Measurements from ENCODE around the gene ARHGAP9. TPM values are rescaled to one million over a fixed set of nuclear protein-coding genes. Genes with fewer than 3 reads are reported as not detected.

Gene ARHGAP9
- total and polyA plus RNA-seq, 2 of the 4 experiments (the other 2 are of a cell fraction), result 0.18 to 0.79 TPM

DNA sequence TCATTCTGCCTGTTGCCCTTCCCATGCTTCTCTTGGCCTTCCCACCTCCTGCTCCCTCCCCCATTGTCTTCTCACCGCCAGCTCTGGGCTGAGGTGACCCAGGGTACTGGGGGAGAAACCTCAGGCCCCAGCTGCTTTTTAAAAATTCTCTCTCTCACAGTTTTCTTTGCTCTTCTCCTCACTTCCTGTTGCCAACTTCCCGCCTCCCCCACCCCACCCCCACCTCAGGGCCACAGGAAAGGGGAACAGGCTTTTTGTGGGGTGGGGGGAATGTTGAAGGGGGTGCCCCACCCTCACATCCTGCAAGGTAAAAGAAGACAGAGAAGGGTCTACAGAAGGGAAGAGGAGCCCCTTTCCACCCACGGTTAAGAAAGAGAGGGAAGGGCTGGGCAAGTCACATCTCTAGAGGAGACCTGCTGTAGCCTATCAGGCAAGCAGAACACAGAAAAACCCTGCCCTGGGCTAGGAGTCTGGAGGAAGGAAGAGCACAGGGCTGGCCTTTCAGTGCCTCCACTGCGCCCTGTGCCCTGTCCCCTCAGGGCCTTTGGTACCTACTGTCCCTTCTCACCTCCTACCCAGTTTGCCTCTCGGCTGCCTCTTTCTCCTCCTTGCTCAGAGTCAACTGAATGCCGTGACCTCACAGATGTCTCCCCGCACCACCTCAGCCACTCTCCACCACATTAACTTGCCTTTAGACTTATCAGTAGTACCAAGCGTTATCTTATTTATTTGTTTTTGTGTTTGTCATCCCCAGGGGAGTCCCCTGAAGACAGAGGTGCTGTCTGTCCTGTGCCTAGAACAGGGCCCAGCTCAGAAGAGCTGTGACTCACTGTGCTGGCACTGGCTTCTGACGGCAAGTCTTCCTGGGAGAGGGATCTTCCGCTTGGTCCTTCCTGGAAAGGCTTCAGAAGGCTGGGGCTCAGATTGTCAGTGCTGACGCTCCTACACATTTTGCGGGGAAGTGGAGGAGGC, 1.7 kb downstream of the ARHGAP9 start (continued):
- TF ChIP-seq RCOR1 (IDR thresholded peaks at IDR 0.05; ENCODE audit: insufficient replicate concordance, low read length), result no peak

DNA sequence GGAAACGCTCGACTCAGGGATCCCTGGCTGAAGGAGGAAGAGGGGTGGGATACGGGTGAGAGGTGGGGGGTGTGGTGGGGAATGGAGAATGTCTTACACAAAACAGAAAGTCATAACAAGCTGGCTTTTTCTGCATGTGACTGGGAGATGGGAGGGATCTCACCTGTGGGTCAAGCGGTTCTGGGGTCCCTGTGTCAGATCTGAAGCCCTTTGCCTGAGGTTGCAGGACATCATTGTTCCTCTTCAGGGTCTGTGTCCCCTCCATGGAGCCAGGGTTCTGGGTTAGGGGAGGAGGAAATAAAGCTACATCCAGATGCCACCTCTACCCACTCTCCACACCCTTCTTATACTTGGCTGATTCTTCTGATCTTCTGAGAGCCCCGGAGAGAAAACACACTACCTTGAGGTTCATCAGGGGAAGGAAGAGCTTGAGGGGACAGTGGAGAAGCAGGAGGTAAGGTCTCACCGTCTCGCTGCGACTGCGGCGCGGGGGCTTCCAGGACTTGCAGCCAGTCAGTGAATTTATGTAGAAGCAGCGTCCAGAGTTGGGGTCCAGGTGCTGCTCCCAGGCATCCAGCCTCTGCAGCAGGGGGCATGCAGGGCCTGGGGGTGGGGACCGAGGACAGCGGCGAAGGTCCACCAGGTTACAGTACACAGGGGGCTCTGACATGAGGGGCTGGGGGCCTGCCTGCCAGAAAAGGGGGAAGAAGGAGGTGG, 2.5 kb downstream of the ARHGAP9 start:
- Histone ChIP-seq H3K23ac (ENCODE audit: low read depth, low read length) (no peak overlapping the region), H2BK120ac (ENCODE audit: low read depth, low read length) (no peak overlapping the region), H3K9me3 (ENCODE audit: control insufficient read depth, insufficient read depth, low read length) (no peaks in the 10 kb centered on the region; the same call in 1 of the 2 replicates), H3K79me1 (ENCODE audit: low read depth in 1 of 2, low read length in 2 of 2) (no peaks in the 10 kb centered on the region), H3K18ac (ENCODE audit: low read depth, low read length) (no peak overlapping the region), H2BK20ac (ENCODE audit: low read depth, low read length) (no peak overlapping the region), H4K5ac (ENCODE audit: low read depth, low read length) (no peak overlapping the region), H3K4me2 (ENCODE audit: low read depth, low read length) (no peak overlapping the region), H3K56ac (ENCODE audit: extremely low read depth, insufficient read depth, low read length) (no peak overlapping the region), H2AK5ac (ENCODE audit: low read depth, low read length) (no peak overlapping the region), H3K9ac (ENCODE audit: low read depth, low read length) (no peak overlapping the region), H3K27ac (ENCODE audit: insufficient read depth, low read length) (no peak overlapping the region), H3K36me3 (ENCODE audit: control insufficient read depth, insufficient read depth, low read length) (no peaks in the 10 kb centered on the region), H2AK9ac (replicated peaks; ENCODE audit: low read depth, low read length, poor library complexity) (no peak overlapping the region), H3K9me1 (ENCODE audit: insufficient read depth, low read length) (no peaks in the 10 kb centered on the region), H4K20me1 (ENCODE audit: insufficient read depth, low read length) (no peaks in the 10 kb centered on the region), H2AFZ (replicated peaks; ENCODE audit: low read length, poor library complexity) (peak overlapping the region; percentile 62), H3K27me3 (ENCODE audit: control insufficient read depth, insufficient read depth, low read length) (peaks cover 60% of the 10 kb centered on the region), H2BK15ac (ENCODE audit: low read depth, low read length) (no peak overlapping the region), H4K8ac (ENCODE audit: low read depth in 2 of 2, low read length in 2 of 2) (peak overlapping the region in 1 of 2 experiments; percentile 52; a peak in 1 of 4 replicates), H3K14ac (replicated peaks; ENCODE audit: low read depth, low read length) (no peak overlapping the region), H3K4me1 (ENCODE audit: control insufficient read depth, insufficient read depth, low read length) (0 out of 2 replicates have a peak, but pooled peaks cover 3% of the 10 kb centered on the region), H2BK5ac (ENCODE audit: low read depth, low read length, poor library complexity, severe bottlenecking) (no peak overlapping the region), H4K91ac (ENCODE audit: insufficient read depth, low read depth, low read length) (no peak overlapping the region), H3K4me3 (ENCODE audit: insufficient read depth, low read depth, low read length) (no peak overlapping the region), H3K4ac (ENCODE audit: low read depth, low read length) (no peak overlapping the region)
- ChIA-PET CTCF (no interaction called here), POLR2A (ENCODE audit: unreplicated experiment) (no interaction called here)
- BruUV-seq (replicated peaks), result no TSS peak
- ATAC-seq (ENCODE audit: low read depth) (no peak), DNase-seq (no peak)
- dilution Hi-C loops (cut with HindIII; ENCODE audit: low sequenced_read_pairs, unreplicated experiment) (no loop called here), in situ Hi-C loops (cut with MboI; ENCODE audit: low sequenced_read_pairs) (no loop called here), intact Hi-C loops (cut with micrococcal nuclease) (no loop called here)
- no peak for TF ChIP-seq RAD21 (IDR thresholded peaks at IDR 0.05; ENCODE audit: low read length)
- TF ChIP-seq, protein P1, sequence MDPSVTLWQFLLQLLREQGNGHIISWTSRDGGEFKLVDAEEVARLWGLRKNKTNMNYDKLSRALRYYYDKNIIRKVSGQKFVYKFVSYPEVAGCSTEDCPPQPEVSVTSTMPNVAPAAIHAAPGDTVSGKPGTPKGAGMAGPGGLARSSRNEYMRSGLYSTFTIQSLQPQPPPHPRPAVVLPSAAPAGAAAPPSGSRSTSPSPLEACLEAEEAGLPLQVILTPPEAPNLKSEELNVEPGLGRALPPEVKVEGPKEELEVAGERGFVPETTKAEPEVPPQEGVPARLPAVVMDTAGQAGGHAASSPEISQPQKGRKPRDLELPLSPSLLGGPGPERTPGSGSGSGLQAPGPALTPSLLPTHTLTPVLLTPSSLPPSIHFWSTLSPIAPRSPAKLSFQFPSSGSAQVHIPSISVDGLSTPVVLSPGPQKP (IDR thresholded peaks at IDR 0.05; ENCODE audit: borderline replicate concordance, low read depth, low read length), result no peak
- no peak for TF ChIP-seq RFX5 (IDR thresholded peaks at IDR 0.05; ENCODE audit: low read depth, low read length)
- no peak for TF ChIP-seq CHD1 (IDR thresholded peaks at IDR 0.05; ENCODE audit: low read depth, low read length)
- TF ChIP-seq MAZ (IDR thresholded peaks at IDR 0.05; ENCODE audit: borderline replicate concordance, low read depth, low read length), result no peak
- TF ChIP-seq, protein P2, sequence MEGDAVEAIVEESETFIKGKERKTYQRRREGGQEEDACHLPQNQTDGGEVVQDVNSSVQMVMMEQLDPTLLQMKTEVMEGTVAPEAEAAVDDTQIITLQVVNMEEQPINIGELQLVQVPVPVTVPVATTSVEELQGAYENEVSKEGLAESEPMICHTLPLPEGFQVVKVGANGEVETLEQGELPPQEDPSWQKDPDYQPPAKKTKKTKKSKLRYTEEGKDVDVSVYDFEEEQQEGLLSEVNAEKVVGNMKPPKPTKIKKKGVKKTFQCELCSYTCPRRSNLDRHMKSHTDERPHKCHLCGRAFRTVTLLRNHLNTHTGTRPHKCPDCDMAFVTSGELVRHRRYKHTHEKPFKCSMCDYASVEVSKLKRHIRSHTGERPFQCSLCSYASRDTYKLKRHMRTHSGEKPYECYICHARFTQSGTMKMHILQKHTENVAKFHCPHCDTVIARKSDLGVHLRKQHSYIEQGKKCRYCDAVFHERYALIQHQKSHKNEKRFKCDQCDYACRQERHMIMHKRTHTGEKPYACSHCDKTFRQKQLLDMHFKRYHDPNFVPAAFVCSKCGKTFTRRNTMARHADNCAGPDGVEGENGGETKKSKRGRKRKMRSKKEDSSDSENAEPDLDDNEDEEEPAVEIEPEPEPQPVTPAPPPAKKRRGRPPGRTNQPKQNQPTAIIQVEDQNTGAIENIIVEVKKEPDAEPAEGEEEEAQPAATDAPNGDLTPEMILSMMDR (conservative IDR thresholded peaks at IDR 0.05; ENCODE audit: low read depth, low read length), result no peak
- 82% methylated on average over 13 of the region's 15 CpGs; no CpG with 5 or more reads in 1 of the 2 experiments for WGBS, 2 experiments (ENCODE audit: extremely low coverage in 2 of 2, insufficient read length in 1 of 2)
